OCI-LY7 (cell line): ENCODE measurements around the gene MAPRE3. TPM values are rescaled to one million over a fixed set of nuclear protein-coding genes. Genes with fewer than 3 reads are reported as not detected.

Source experiments
- BruUV-seq: library from RNA; stranded (reverse); fragments of 400-500 nt; replicated peaks from 2 replicates; lab custom pipeline; 2021; lab: Mats Ljungman, UMichigan
- CTCF ChIA-PET: fragments of 300-600 bp; sonication (Branson Sonifier 250); formaldehyde crosslinking; loops from one replicate; lab custom pipeline; 2022; ENCODE audit warnings: antibody characterized with exemption; ENCODE audit not compliant: unreplicated experiment; lab: Charles Lee
- POLR2A ChIA-PET: fragments of 300-600 bp; sonication (Branson Sonifier 250); formaldehyde crosslinking; loops from one replicate; lab custom pipeline; 2022; ENCODE audit warnings: antibody characterized with exemption; lab: Charles Lee
- DNase-seq: peaks from one replicate; pipeline ENCODE4 v3.0.0-alpha.2; 2015; ENCODE audit warnings: low spot score
- H2AFZ ChIP-seq: fragments of 200-600 bp; sonication (generic), shearing (Covaris generic); 2 replicates; pipeline ENCODE4 v1.6.1; 2014; ENCODE audit warnings: mild to moderate bottlenecking, antibody characterized with exemption, low read length, moderate library complexity
- H3K27ac ChIP-seq: fragments of 200-600 bp; sonication (generic); 2 replicates; pipeline ENCODE4 v1.5.1; 2014; ENCODE audit warnings: mixed run types, low read depth, mild to moderate bottlenecking, moderate library complexity, low read length, inconsistent platforms; ENCODE audit not compliant: poor library complexity, severe bottlenecking
- H3K36me3 ChIP-seq: fragments of 200-600 bp; sonication (generic); 2 replicates; pipeline ENCODE4 v1.6.1; 2014; ENCODE audit warnings: mild to moderate bottlenecking, antibody characterized with exemption, low read length, moderate library complexity, mixed read lengths; ENCODE audit not compliant: insufficient read depth
- H3K4me1 ChIP-seq: fragments of 200-600 bp; sonication (generic); 2 replicates; pipeline ENCODE4 v1.5.1; 2014; ENCODE audit warnings: mild to moderate bottlenecking, low read length; ENCODE audit not compliant: insufficient read depth, poor library complexity, severe bottlenecking
- H3K4me2 ChIP-seq: fragments of 200-600 bp; sonication (generic); 2 replicates; pipeline ENCODE4 v1.6.1; 2014; ENCODE audit warnings: mild to moderate bottlenecking, low read length
- H3K4me3 ChIP-seq: fragments of 200-600 bp; sonication (generic); 2 replicates; pipeline ENCODE4 v1.5.1; 2014; ENCODE audit warnings: mild to moderate bottlenecking, low read depth, low read length; ENCODE audit not compliant: poor library complexity, severe bottlenecking
- H3K79me2 ChIP-seq: fragments of 200-600 bp; sonication (generic); 2 replicates; pipeline ENCODE4 v1.6.1; 2016; ENCODE audit warnings: low read depth, mild to moderate bottlenecking, low read length, moderate library complexity, mixed read lengths; ENCODE audit not compliant: insufficient read depth
- H3K9me2 ChIP-seq: fragments of 200-600 bp; sonication (generic); 2 replicates; pipeline ENCODE4 v1.6.1; 2016; ENCODE audit warnings: mild to moderate bottlenecking, low read length, mixed read lengths; ENCODE audit not compliant: insufficient read depth
- H3K9me3 ChIP-seq: fragments of 200-600 bp; sonication (generic); 2 replicates; pipeline ENCODE4 v1.6.1; 2014; ENCODE audit warnings: mild to moderate bottlenecking, mixed run types, low read length, mixed read lengths
- H4K20me1 ChIP-seq: fragments of 200-600 bp; sonication (generic); 2 replicates; pipeline ENCODE4 v1.6.1; 2014; ENCODE audit warnings: mild to moderate bottlenecking, antibody characterized with exemption, low read length, moderate library complexity, mixed read lengths; ENCODE audit not compliant: insufficient read depth
- CTCF ChIP-seq: fragments of 200-600 bp; sonication (generic); conservative IDR thresholded peaks from 2 replicates; pipeline ENCODE4 v1.5.1; 2014; ENCODE audit warnings: mild to moderate bottlenecking, antibody characterized with exemption, low read length, moderate library complexity, mixed read lengths
- EZH2phosphoT487 ChIP-seq: fragments of 200-600 bp; sonication (generic); IDR thresholded peaks from 2 replicates; pipeline ENCODE4 v1.6.1; 2018; ENCODE audit warnings: low read depth, borderline replicate concordance, mild to moderate bottlenecking, mixed run types, antibody characterized with exemption, low read length, moderate library complexity, mixed read lengths
- intact Hi-C: fragments of 100-400 bp; cut with micrococcal nuclease; formaldehyde crosslinking; loops from one replicate; pipeline ENCODE4 v1.10.0; 2022; ENCODE audit not compliant: unreplicated experiment
- total RNA-seq, 2 experiments: library from RNA; depleted of rRNA in 1 of 2; stranded (reverse); fragments of >200 nt in 1 of 2; shearing (Covaris generic) in 1 of 2; gene quantifications; 2 replicates each; pipeline ENCODE4 v1.2.3, GENCODE V29; 2014 to 2022

MAPRE3 gene
- total RNA-seq, 2 experiments from 2014 or later = not detected

GRCh38 chr2:27038631-27039339 is 68.3 kb downstream of the MAPRE3 start:
- intact Hi-C loops = no loop called here
- CTCF ChIA-PET = no interaction called here
- no peak for TF ChIP-seq EZH2phosphoT487
- no peak for TF ChIP-seq CTCF
- Histone ChIP-seq H3K79me2 (peaks cover 5% of the 10 kb centered on the region; the same call in 1 of the 2 replicates), H3K9me3 (no peaks in the 10 kb centered on the region), H3K4me2 (no peak overlapping the region), H3K27ac (no peak overlapping the region), H3K36me3 (peaks cover 87% of the 10 kb centered on the region), H4K20me1 (no peaks in the 10 kb centered on the region), H3K9me2 (no peaks in the 10 kb centered on the region), H3K4me1 (peaks cover 35% of the 10 kb centered on the region), H3K4me3 (no peak overlapping the region), H2AFZ (no peak overlapping the region)
- no peak for DNase-seq
- no TSS peak for BruUV-seq
- POLR2A ChIA-PET = interaction anchor here (0.8 to 1.3 kb wide), 2 partner anchors 12 to 43 kb away, joined by 3 to 4 read pairs; partner anchors contain the start of gene AGBL5

- H3K4me2 ChIP-seq = no peak overlapping the region
- H3K9me3 ChIP-seq = no peaks in the 10 kb centered on the region
- no peak overlapping the region for H2AFZ ChIP-seq
- POLR2A ChIA-PET = interaction anchor here (0.6 to 1.3 kb wide), 2 partner anchors 43 to 240 kb away, joined by 4 read pairs; no protein-coding TSS in a partner anchor
- CTCF ChIA-PET = no interaction called here
- H3K9me2 ChIP-seq = no peaks in the 10 kb centered on the region
- H3K36me3 ChIP-seq = peaks cover 87% of the 10 kb centered on the region
- H3K79me2 ChIP-seq = no peaks in the 10 kb centered on the region
- BruUV-seq = no TSS peak
- intact Hi-C loops = no loop called here
- no peak for DNase-seq
- no peak overlapping the region for H3K27ac ChIP-seq
- peaks cover 28% of the 10 kb centered on the region for H3K4me1 ChIP-seq
- no peak overlapping the region for H3K4me3 ChIP-seq
- H4K20me1 ChIP-seq = no peaks in the 10 kb centered on the region
- TF ChIP-seq EZH2phosphoT487 (no peak), CTCF (no peak)
Measured at GRCh38 chr2:27039426-27039825, 69.0 kb downstream of the MAPRE3 start.

GRCh38 chr2:27039871-27040270 is 69.4 kb downstream of the MAPRE3 start:
- intact Hi-C loops = no loop called here
- H3K9me3 ChIP-seq = no peaks in the 10 kb centered on the region
- no peak overlapping the region for H3K4me2 ChIP-seq
- H3K79me2 ChIP-seq = no peaks in the 10 kb centered on the region
- H2AFZ ChIP-seq = no peak overlapping the region
- POLR2A ChIA-PET = interaction anchor here (0.6 to 1.3 kb wide), 2 partner anchors 42 to 240 kb away, joined by 4 read pairs; no protein-coding TSS in a partner anchor
- no peak overlapping the region for H3K4me3 ChIP-seq
- no peaks in the 10 kb centered on the region for H4K20me1 ChIP-seq
- no TSS peak for BruUV-seq
- CTCF ChIA-PET = no interaction called here
- H3K27ac ChIP-seq = no peak overlapping the region
- TF ChIP-seq CTCF = no peak
- no peak for TF ChIP-seq EZH2phosphoT487
- H3K4me1 ChIP-seq = peaks cover 25% of the 10 kb centered on the region
- no peak for DNase-seq
- peaks cover 85% of the 10 kb centered on the region for H3K36me3 ChIP-seq
- H3K9me2 ChIP-seq = no peaks in the 10 kb centered on the region
